Cardiac muscle cell (in vitro differentiated cells and primary cell): ENCODE results near the gene RAMP2. TPM values are rescaled to one million over a fixed set of nuclear protein-coding genes. Genes with fewer than 3 reads are reported as not detected.
A peak's percentile ranks its signal among the peaks of the same experiment; 100 is the strongest.

Experiments used
- DNase-seq, 2 donors: peaks; one replicate each; pipeline versions ENCODE4 v3.0.0 to v3.0.0-alpha.2; 2010 to 2017; ENCODE audit warnings: low read depth in 1 of 2, low spot score in 1 of 2
- H3K27ac ChIP-seq: fragments of 200-600 bp; sonication (generic); 2 replicates; pipeline ENCODE4 v1.5.1; 2016
- H3K27me3 ChIP-seq: fragments of 200-600 bp; sonication (generic); 2 replicates; pipeline ENCODE4 v1.6.0; 2016; ENCODE audit warnings: control low read depth
- H3K36me3 ChIP-seq: fragments of 200-600 bp; sonication (generic); 2 replicates; pipeline ENCODE4 v1.5.1; 2016; ENCODE audit warnings: control low read depth
- H3K4me1 ChIP-seq: fragments of 200-600 bp; sonication (generic); 2 replicates; pipeline ENCODE4 v1.8.1; 2017; ENCODE audit warnings: low read depth, mild to moderate bottlenecking, mixed run types
- H3K4me3 ChIP-seq: fragments of 200-600 bp; sonication (generic); 2 replicates; pipeline ENCODE4 v1.5.1; 2016; ENCODE audit warnings: mild to moderate bottlenecking
- H3K9me3 ChIP-seq: fragments of 200-600 bp; sonication (generic); 2 replicates; pipeline ENCODE4 v1.5.1; 2017; ENCODE audit warnings: low read depth, mild to moderate bottlenecking, control low read depth
- CTCF ChIP-seq: IDR thresholded peaks from 2 replicates; pipeline ENCODE4 v1.5.1; 2012; ENCODE audit warnings: low read depth, mild to moderate bottlenecking, low read length
- polyA plus RNA-seq: library from polyadenylated mRNA; unstranded; fragments of >200 nt; fragmentation: Nextera tagmentation; extraction: Ambion mirVana; gene quantifications from 2 replicates; pipeline ENCODE4 v1.2.1, GENCODE V29; 2016
- total RNA-seq: library from RNA; depleted of rRNA; stranded (reverse); fragments of >200 nt; gene quantifications from 2 replicates; pipeline ENCODE4 v1.2.3, GENCODE V29; 2016

Gene RAMP2
- total and polyA plus RNA-seq, 2 experiments from 2014 or later: 16.2 to 20.6 TPM

GRCh38 chr17:42783062-42783790 lies 22.2 kb downstream of the RAMP2 start:
- Histone ChIP-seq H3K27me3 (peaks cover 42% of the 10 kb centered on the region), H3K27ac (no peak overlapping the region), H3K9me3 (no peaks in the 10 kb centered on the region), H3K4me1 (no peaks in the 10 kb centered on the region), H3K4me3 (no peak overlapping the region), H3K36me3 (peaks cover 7% of the 10 kb centered on the region)
- DNase-seq: peak in 1 of 2 donors; percentile 81
- TF ChIP-seq CTCF: no peak

- Histone ChIP-seq H3K27me3 (peaks cover 42% of the 10 kb centered on the region), H3K9me3 (no peaks in the 10 kb centered on the region), H3K36me3 (peaks cover 5% of the 10 kb centered on the region), H3K27ac (no peak overlapping the region), H3K4me1 (no peaks in the 10 kb centered on the region), H3K4me3 (no peak overlapping the region)
- no peak for TF ChIP-seq CTCF
- no peak for DNase-seq
Measured at GRCh38 chr17:42783791-42784138, 22.7 kb downstream of the RAMP2 start.

GRCh38 chr17:42784409-42784808 lies 23.4 kb downstream of the RAMP2 start:
- no peak for DNase-seq
- Histone ChIP-seq H3K4me1 (no peaks in the 10 kb centered on the region), H3K36me3 (no peaks in the 10 kb centered on the region), H3K27ac (no peak overlapping the region), H3K4me3 (no peak overlapping the region), H3K9me3 (no peaks in the 10 kb centered on the region), H3K27me3 (peaks cover 42% of the 10 kb centered on the region)
- no peak for TF ChIP-seq CTCF

GRCh38 chr17:42784811-42785592 lies 24.0 kb downstream of the RAMP2 start:
- Histone ChIP-seq H3K4me3 (no peak overlapping the region), H3K4me1 (no peaks in the 10 kb centered on the region), H3K27ac (no peak overlapping the region), H3K27me3 (peaks cover 42% of the 10 kb centered on the region), H3K36me3 (no peaks in the 10 kb centered on the region), H3K9me3 (no peaks in the 10 kb centered on the region)
- TF ChIP-seq CTCF: no peak
- no peak for DNase-seq

- TF ChIP-seq CTCF: no peak
- Histone ChIP-seq H3K4me1 (no peaks in the 10 kb centered on the region), H3K27me3 (peaks cover 25% of the 10 kb centered on the region), H3K4me3 (no peak overlapping the region), H3K9me3 (no peaks in the 10 kb centered on the region), H3K27ac (no peak overlapping the region), H3K36me3 (no peaks in the 10 kb centered on the region)
- no peak for DNase-seq
Measured at GRCh38 chr17:42787266-42787665, 26.2 kb downstream of the RAMP2 start.
